Measurements from ENCODE around the gene SLC25A41. TPM values are rescaled to one million over a fixed set of nuclear protein-coding genes. Genes with fewer than 3 reads are reported as not detected.

The SLC25A41 gene
- total and polyA plus RNA-seq, 2 of the 8 experiments (the other 6 are each of a cell fraction or from before 2014, with no cell fraction given), result 0.50 TPM; not detected in 1

DNA sequence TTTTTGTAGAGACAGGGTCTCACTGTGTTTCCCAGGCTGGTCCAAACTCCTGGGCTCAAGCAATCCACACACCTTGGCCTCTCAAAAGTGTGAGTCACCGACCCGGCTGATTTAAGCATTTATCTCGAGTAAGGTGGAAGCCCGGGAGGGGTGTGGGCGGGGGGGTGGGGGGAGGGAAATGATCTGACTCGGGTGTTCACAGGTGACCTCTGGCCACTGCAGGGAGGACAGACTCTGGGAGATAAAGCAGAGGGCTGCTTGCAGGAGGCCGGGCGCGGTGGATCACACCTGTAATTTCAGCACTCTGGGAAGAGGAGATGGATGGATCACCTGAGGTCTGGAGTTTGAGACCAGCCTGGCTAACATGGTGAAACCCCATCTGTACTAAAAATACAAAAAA is 40.1 kb upstream of the SLC25A41 start:
- CTCF ChIA-PET (ENCODE audit: partially characterized antibody), result interaction anchor here (1.3 kb wide), 1 partner anchor 8 kb away, joined by 4 read pairs; the partner anchor contains the start of gene DENND1C
- Histone ChIP-seq H2BK12ac (ENCODE audit: low read depth, low read length) (no peak overlapping the region), H3K23ac (ENCODE audit: insufficient read length) (no peak overlapping the region), H2BK120ac (replicated peaks; ENCODE audit: low read depth, low read length) (no peak overlapping the region), H3K18ac (ENCODE audit: extremely low read depth, low read length) (no peak overlapping the region), H3K36me3 (ENCODE audit: control insufficient read depth in 2 of 4, insufficient read depth in 4 of 4, low read length in 3 of 4) (no peaks in the 10 kb centered on the region), H3K14ac (ENCODE audit: insufficient read length) (no peak overlapping the region), H3K4ac (replicated peaks; ENCODE audit: insufficient read length, low read depth, low read length) (no peak overlapping the region), H3K27ac (ENCODE audit: low read depth, low read length) (no peak overlapping the region), H4K8ac (ENCODE audit: extremely low read depth, insufficient read depth, low read length) (no peak overlapping the region), H3K23me2 (ENCODE audit: low read depth, low read length) (peaks cover 14% of the 10 kb centered on the region), H4K91ac (replicated peaks; ENCODE audit: insufficient read length, low read length) (no peak overlapping the region), H4K5ac (ENCODE audit: insufficient read length, low read depth, low read length) (no peak overlapping the region), H3K56ac (replicated peaks; ENCODE audit: insufficient read length, low read depth, low read length) (no peak overlapping the region), H3K27me3 (replicated peaks in 1 of 4; ENCODE audit: control insufficient read depth in 3 of 4, extremely low read depth in 1 of 4, insufficient read depth in 3 of 4, low read length in 3 of 4) (peaks cover 0 to 16% (median 9%) of the 10 kb centered on the region in 4 experiments; a peak in 6 of 7 replicates), H2AFZ (ENCODE audit: low read length) (no peak overlapping the region), H3K4me2 (ENCODE audit: insufficient read depth in 1 of 2, low read depth in 2 of 2, low read length in 2 of 2) (no peak overlapping the region), H2BK20ac (ENCODE audit: low read length) (no peak overlapping the region), H3K9me3 (ENCODE audit: insufficient read depth in 2 of 2, low read depth in 1 of 2, low read length in 1 of 2) (no peaks in the 10 kb centered on the region), H3K79me2 (ENCODE audit: control insufficient read depth in 1 of 2, insufficient read depth in 2 of 2, low read length in 2 of 2) (no peaks in the 10 kb centered on the region), H3K4me3 (ENCODE audit: extremely low read depth in 1 of 4, insufficient read depth in 2 of 4, low read depth in 3 of 4, low read length in 4 of 4) (no peak overlapping the region), H4K20me1 (replicated peaks in 1 of 2; ENCODE audit: control insufficient read depth in 1 of 2, insufficient read depth in 2 of 2, low read length in 2 of 2) (no peaks in the 10 kb centered on the region), H3K79me1 (ENCODE audit: low read depth, low read length) (no peaks in the 10 kb centered on the region), H2BK15ac (ENCODE audit: low read length) (no peak overlapping the region), H3K9ac (replicated peaks in 1 of 4; ENCODE audit: extremely low read depth in 1 of 4, low read depth in 3 of 4, low read length in 3 of 4) (no peak overlapping the region), H3K4me1 (replicated peaks in 1 of 4; ENCODE audit: control insufficient read depth in 3 of 4, insufficient read depth in 4 of 4, low read length in 3 of 4) (peaks cover 0 to 14% (median 4%) of the 10 kb centered on the region in 4 experiments; a peak in 5 of 7 replicates), H2AK5ac (ENCODE audit: low read depth, low read length) (no peak overlapping the region), H2BK5ac (ENCODE audit: low read depth, low read length) (no peak overlapping the region)
- DNase-seq (ENCODE audit: low read depth in 1 of 2, low spot score in 2 of 2) (no peak), FAIRE-seq (no peak)
- TF ChIP-seq GTF2F1 (IDR thresholded peaks at IDR 0.05; ENCODE audit: borderline replicate concordance, low read depth, low read length), result no peak
- TF ChIP-seq NANOG (IDR thresholded peaks at IDR 0.05; ENCODE audit: insufficient read depth, low read depth, low read length, poor library complexity, severe bottlenecking), result no peak
- no peak for TF ChIP-seq RNF2 (IDR thresholded peaks at IDR 0.05; ENCODE audit: borderline replicate concordance, low read depth, low read length, missing control alignments, poor library complexity, severe bottlenecking)
- TF ChIP-seq JUN (IDR thresholded peaks at IDR 0.05; ENCODE audit: low read depth, low read length), result no peak
- no peak for TF ChIP-seq SP2 (IDR thresholded peaks at IDR 0.05; ENCODE audit: low read length)
- no peak for TF ChIP-seq SAP30 (IDR thresholded peaks at IDR 0.05; ENCODE audit: insufficient read depth, insufficient replicate concordance, low read length)
- TF ChIP-seq YY1 (IDR thresholded peaks at IDR 0.05; ENCODE audit: low read depth, low read length), result no peak
- no peak for TF ChIP-seq BRCA1 (IDR thresholded peaks at IDR 0.05; ENCODE audit: low read depth, low read length)
- TF ChIP-seq, protein P1, sequence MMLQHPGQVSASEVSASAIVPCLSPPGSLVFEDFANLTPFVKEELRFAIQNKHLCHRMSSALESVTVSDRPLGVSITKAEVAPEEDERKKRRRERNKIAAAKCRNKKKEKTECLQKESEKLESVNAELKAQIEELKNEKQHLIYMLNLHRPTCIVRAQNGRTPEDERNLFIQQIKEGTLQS (IDR thresholded peaks at IDR 0.05; ENCODE audit: insufficient read depth, low read depth, low read length), result no peak
- WGBS, 2 experiments (ENCODE audit: extremely low coverage in 1 of 2, insufficient coverage in 1 of 2, insufficient read length in 1 of 2, insufficient replicate concordance in 2 of 2, low coverage in 1 of 2, low lambda C conversion rate in 2 of 2, missing lambda C conversion rate in 1 of 2), result 91% methylated on average over 4 of the region's 9 CpGs; no CpG with 5 or more reads in 1 of the 2 experiments
- POLR2A ChIA-PET (ENCODE audit: partially characterized antibody), result no interaction called here

Measured in H1 (cell line).